HepG2 (cell line): ENCODE data around the gene SPAAR. TPM values are rescaled to one million over a fixed set of nuclear protein-coding genes. Genes with fewer than 3 reads are reported as not detected.

Experiments
- ATAC-seq: fragments of 200-7000 bp; cut with Tn5 transposase; 3 replicates; pipeline ENCODE4 v1.9.1; 2020; ENCODE audit warnings: mild to moderate bottlenecking, moderate library complexity
- BruUV-seq: library from RNA; stranded (reverse); fragments of 400-500 nt; replicated peaks from 2 replicates; lab custom pipeline; 2021; lab: Mats Ljungman, UMichigan
- CTCF ChIA-PET: fragments of 300-600 bp; formaldehyde crosslinking; extraction: SDS; loops from one replicate; lab custom pipeline; 2021; ENCODE audit warnings: low total read pairs, inconsistent platforms, low intra/inter-chr PET ratio; lab: Yijun Ruan, JAX
- POLR2A ChIA-PET: fragments of 350-600 bp; sonication (Branson Sonifier 250); formaldehyde crosslinking; loops from one replicate; lab custom pipeline; 2020; ENCODE audit warnings: antibody characterized with exemption, inconsistent platforms; lab: Yijun Ruan, JAX
- DNase-seq: peaks from one replicate; pipeline ENCODE4 v3.0.0-alpha.2; 2015; ENCODE audit warnings: low spot score
- FAIRE-seq: peaks from 3 replicates; lab custom pipeline; 2011; peaks lifted over from hg19 to GRCh38; lab: Jason Lieb, UNC
- H2AFZ ChIP-seq: one replicate; pipeline ENCODE4 v1.6.1; 2011; ENCODE audit warnings: low read length, inconsistent platforms
- H3K27ac ChIP-seq: fragments of 300-600 bp; 3 replicates; pipeline ENCODE4 v1.8.0; 2011; ENCODE audit warnings: mixed run types, mild to moderate bottlenecking, mixed read lengths, low read length, inconsistent platforms; ENCODE audit not compliant: insufficient read depth; ENCODE audit errors: extremely low read length
- H3K27me3 ChIP-seq, 2 experiments: fragments of 200-600 bp in 1 of 2; 2 replicates in 1 of 2; 3 replicates in 1 of 2; pipeline versions ENCODE4 v1.6.0 to v1.8.0; 2011; ENCODE audit warnings: low read length in 2 of 2, mild to moderate bottlenecking in 2 of 2, moderate library complexity in 2 of 2, inconsistent platforms in 1 of 2; ENCODE audit not compliant: insufficient read depth in 2 of 2, control insufficient read depth in 1 of 2
- H3K36me3 ChIP-seq, 2 experiments: fragments of 200-600 bp in 1 of 2; replicated peaks in 1 of 2; 2 replicates in 1 of 2; 3 replicates in 1 of 2; pipeline versions ENCODE4 v1.5.1 to v1.8.0; 2011; ENCODE audit warnings: low read length in 2 of 2, inconsistent platforms in 1 of 2; ENCODE audit not compliant: insufficient read depth in 2 of 2, control insufficient read depth in 1 of 2
- H3K4me1 ChIP-seq: 2 replicates; pipeline ENCODE4 v1.5.1; 2012; ENCODE audit warnings: low read length, inconsistent platforms; ENCODE audit not compliant: insufficient read depth
- H3K4me2 ChIP-seq: 2 replicates; pipeline ENCODE4 v1.6.0; 2011; ENCODE audit warnings: low read depth, low read length, inconsistent platforms
- H3K4me3 ChIP-seq, 3 experiments: fragments of 200-600 bp in 1 of 3; sonication (generic), shearing (Covaris generic) in 1 of 3; replicated peaks in 1 of 3; 2 replicates each; pipeline ENCODE4 v1.5.1; 2011 to 2016; ENCODE audit warnings: low read length in 3 of 3, inconsistent platforms in 2 of 3, low read depth in 2 of 3, mild to moderate bottlenecking in 2 of 3, control low read depth in 1 of 3, mixed read lengths in 1 of 3; ENCODE audit not compliant: insufficient read depth in 1 of 3
- H3K79me2 ChIP-seq: one replicate; pipeline ENCODE4 v1.6.1; 2011; ENCODE audit warnings: low read length, inconsistent platforms; ENCODE audit not compliant: insufficient read depth
- H3K9ac ChIP-seq: 2 replicates; pipeline ENCODE4 v1.6.0; 2011; ENCODE audit warnings: mild to moderate bottlenecking, low read depth, low read length, inconsistent platforms; ENCODE audit not compliant: insufficient read depth
- H3K9me3 ChIP-seq: 2 replicates; pipeline ENCODE4 v1.5.1; 2012; ENCODE audit warnings: mild to moderate bottlenecking, low read length
- H4K20me1 ChIP-seq: 2 replicates; pipeline ENCODE4 v1.6.0; 2011; ENCODE audit warnings: inconsistent platforms, mild to moderate bottlenecking, low read length, moderate library complexity; ENCODE audit not compliant: insufficient read depth
- ELF3 ChIP-seq: IDR thresholded peaks from 2 replicates; pipeline ENCODE4 v1.6.1; 2016; ENCODE audit warnings: missing genetic modification reagents, missing compliant biosample characterization
- SMC3 ChIP-seq: IDR thresholded peaks from 2 replicates; pipeline ENCODE4 v1.6.1; 2011; ENCODE audit warnings: low read length, improper control_type of control experiment
- STAG1 ChIP-seq: sonication (generic); formaldehyde crosslinking; IDR thresholded peaks from 2 replicates; pipeline ENCODE4 v1.4.0; 2020; ENCODE audit warnings: missing genetic modification reagents
- ZFY ChIP-seq: sonication (generic); formaldehyde crosslinking; IDR thresholded peaks from 2 replicates; pipeline ENCODE4 v1.4.0; 2020; ENCODE audit warnings: missing genetic modification reagents
- WGBS: methylation state at CpG from one replicate; pipeline ENCODE4 v1.1.6; 2017; ENCODE audit warnings: low lambda C conversion rate; 5-methylcytosine and 5-hydroxymethylcytosine counted together
- in situ Hi-C: cut with HindIII; loops from 2 replicates; pipeline ENCODE4 v1.10.0; 2017; ENCODE audit warnings: low pct_unique_long_range_greater_than_20kb; ENCODE audit not compliant: extremely low pct_ligation_motif_present
- intact Hi-C: fragments of 100-400 bp; cut with micrococcal nuclease; formaldehyde crosslinking; loops from one replicate; pipeline ENCODE4 v1.10.0; 2022; ENCODE audit not compliant: unreplicated experiment
- polyA plus RNA-seq, 8 experiments: library from polyadenylated mRNA; depleted of rRNA in 3 of 8; stranded (reverse) in 7 of 8; unstranded in 1 of 8; fragments of >200 nt; fragmentation: Illumina TruSeq in 4 of 8; extraction: Trizol in 4 of 8; gene quantifications; 2 replicates each; pipeline versions ENCODE4 v1.2.1 to v1.2.3, GENCODE V29; 2011 to 2016; ENCODE audit warnings: low read depth in 4 of 8, missing spikeins in 1 of 8, mixed read lengths in 1 of 8; ENCODE audit not compliant: insufficient read depth in 1 of 8
- total RNA-seq, 5 experiments: library from RNA; depleted of rRNA; stranded (reverse); fragments of >200 nt; fragmentation: Illumina TruSeq; extraction: Trizol; gene quantifications; 2 replicates each; pipeline ENCODE4 v1.2.3, GENCODE V29; 2016; ENCODE audit warnings: low read depth in 1 of 5
- TF ChIP-seq, protein P1 (sequence below): sonication (generic); formaldehyde crosslinking; IDR thresholded peaks from 2 replicates; pipeline ENCODE4 v1.5.0; 2020; ENCODE audit warnings: mild to moderate bottlenecking, missing genetic modification reagents, moderate library complexity
- TF ChIP-seq, protein P2 (sequence below): IDR thresholded peaks from 2 replicates; pipeline ENCODE4 v1.6.1; 2016; ENCODE audit warnings: low read depth, borderline replicate concordance

SPAAR gene
- total and polyA plus RNA-seq, 2 of the 13 experiments (the other 11 are each of a cell fraction or from before 2014, with no cell fraction given) = 0.07 TPM; not detected in 1

- Histone ChIP-seq H3K36me3 (no peaks in the 10 kb centered on the region), H3K9me3 (no peaks in the 10 kb centered on the region), H3K27ac (no peak overlapping the region), H3K4me3 (no peak overlapping the region), H3K27me3 (peaks cover 0 to 8% of the 10 kb centered on the region in 2 experiments; a peak in 3 of 5 replicates), H2AFZ (no peak overlapping the region), H4K20me1 (no peaks in the 10 kb centered on the region), H3K4me2 (no peak overlapping the region), H3K9ac (no peak overlapping the region), H3K79me2 (no peaks in the 10 kb centered on the region), H3K4me1 (no peaks in the 10 kb centered on the region)
- BruUV-seq = no TSS peak
- CTCF ChIA-PET = interaction anchor here (1.6 to 2.1 kb wide), 2 partner anchors 68 to 211 kb away, joined by 3 to 17 read pairs; no protein-coding TSS in a partner anchor
- FAIRE-seq = peak; percentile 91
- peak; percentile 78 for ATAC-seq
- TF ChIP-seq, protein P1, sequence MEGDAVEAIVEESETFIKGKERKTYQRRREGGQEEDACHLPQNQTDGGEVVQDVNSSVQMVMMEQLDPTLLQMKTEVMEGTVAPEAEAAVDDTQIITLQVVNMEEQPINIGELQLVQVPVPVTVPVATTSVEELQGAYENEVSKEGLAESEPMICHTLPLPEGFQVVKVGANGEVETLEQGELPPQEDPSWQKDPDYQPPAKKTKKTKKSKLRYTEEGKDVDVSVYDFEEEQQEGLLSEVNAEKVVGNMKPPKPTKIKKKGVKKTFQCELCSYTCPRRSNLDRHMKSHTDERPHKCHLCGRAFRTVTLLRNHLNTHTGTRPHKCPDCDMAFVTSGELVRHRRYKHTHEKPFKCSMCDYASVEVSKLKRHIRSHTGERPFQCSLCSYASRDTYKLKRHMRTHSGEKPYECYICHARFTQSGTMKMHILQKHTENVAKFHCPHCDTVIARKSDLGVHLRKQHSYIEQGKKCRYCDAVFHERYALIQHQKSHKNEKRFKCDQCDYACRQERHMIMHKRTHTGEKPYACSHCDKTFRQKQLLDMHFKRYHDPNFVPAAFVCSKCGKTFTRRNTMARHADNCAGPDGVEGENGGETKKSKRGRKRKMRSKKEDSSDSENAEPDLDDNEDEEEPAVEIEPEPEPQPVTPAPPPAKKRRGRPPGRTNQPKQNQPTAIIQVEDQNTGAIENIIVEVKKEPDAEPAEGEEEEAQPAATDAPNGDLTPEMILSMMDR (CRISPR knock-in tag) = peak; percentile 85
- TF ChIP-seq SMC3 (peak; percentile 46; the same call in 1 of the 2 replicates), ELF3 (CRISPR knock-in tag) (no peak), STAG1 (CRISPR knock-in tag) (peak; percentile 71)
- WGBS = under 1% methylated on average over 6 of the region's 6 CpGs
- intact Hi-C loops = loop anchor here (2.0 to 5.0 kb wide), 2 partner anchors 68 to 212 kb away; partner anchors contain the start of gene CCIN
- POLR2A ChIA-PET = no interaction called here
- peak; percentile 56 for DNase-seq
- in situ Hi-C loops = loop anchor here (5.0 kb wide), 1 partner anchor 67 kb away; no protein-coding TSS in a partner anchor
Measured at GRCh38 chr9:35954942-35955546, 45.8 kb downstream of the SPAAR start.

DNA sequence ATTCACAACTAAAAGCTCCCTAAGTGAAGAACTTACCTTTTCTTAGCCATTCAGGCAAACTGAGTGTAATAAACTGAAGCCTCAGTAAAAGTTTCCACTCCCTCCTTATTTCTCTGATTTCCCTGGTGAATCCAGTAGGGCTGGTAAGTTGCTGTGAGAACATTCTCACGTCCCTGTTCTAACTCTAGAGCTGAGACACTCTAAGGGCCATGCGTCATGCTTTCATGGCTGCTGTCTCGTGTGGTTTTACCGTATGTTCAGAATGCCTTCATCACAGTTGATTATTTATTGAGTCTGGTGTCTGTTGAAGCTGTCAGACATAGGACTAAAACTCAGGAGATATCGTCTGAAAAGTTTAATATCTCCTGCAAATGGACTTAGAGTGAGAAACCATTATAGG is 47.4 kb downstream of the SPAAR start:
- FAIRE-seq (no peak), ATAC-seq (no peak), DNase-seq (no peak)
- BruUV-seq = no TSS peak
- POLR2A ChIA-PET = interaction anchor here (0.7 kb wide), 1 partner anchor 192 kb away, joined by 3 read pairs; no protein-coding TSS in a partner anchor
- Histone ChIP-seq H2AFZ (no peak overlapping the region), H3K4me2 (no peak overlapping the region), H3K27ac (no peak overlapping the region), H3K9me3 (no peaks in the 10 kb centered on the region), H3K27me3 (peaks cover 0 to 22% of the 10 kb centered on the region in 2 experiments; a peak in 3 of 5 replicates), H3K9ac (no peak overlapping the region), H3K4me3 (no peak overlapping the region), H4K20me1 (no peaks in the 10 kb centered on the region), H3K36me3 (no peaks in the 10 kb centered on the region), H3K4me1 (no peaks in the 10 kb centered on the region), H3K79me2 (no peaks in the 10 kb centered on the region)
- 25% methylated on average over 5 of the region's 5 CpGs for WGBS
- in situ Hi-C loops = loop anchor here (5.0 kb wide), 1 partner anchor 66 kb away; no protein-coding TSS in a partner anchor
- intact Hi-C loops = loop anchor here (5.0 kb wide), 1 partner anchor 211 kb away; the partner anchor contains the start of gene CCIN
- TF ChIP-seq, protein P2, sequence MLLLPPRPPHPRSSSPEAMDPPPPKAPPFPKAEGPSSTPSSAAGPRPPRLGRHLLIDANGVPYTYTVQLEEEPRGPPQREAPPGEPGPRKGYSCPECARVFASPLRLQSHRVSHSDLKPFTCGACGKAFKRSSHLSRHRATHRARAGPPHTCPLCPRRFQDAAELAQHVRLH = no peak
- no peak for TF ChIP-seq ZFY (CRISPR knock-in tag)
- CTCF ChIA-PET = no interaction called here
